ENCODE data around the gene ELP2.

ELP2 gene

DNA sequence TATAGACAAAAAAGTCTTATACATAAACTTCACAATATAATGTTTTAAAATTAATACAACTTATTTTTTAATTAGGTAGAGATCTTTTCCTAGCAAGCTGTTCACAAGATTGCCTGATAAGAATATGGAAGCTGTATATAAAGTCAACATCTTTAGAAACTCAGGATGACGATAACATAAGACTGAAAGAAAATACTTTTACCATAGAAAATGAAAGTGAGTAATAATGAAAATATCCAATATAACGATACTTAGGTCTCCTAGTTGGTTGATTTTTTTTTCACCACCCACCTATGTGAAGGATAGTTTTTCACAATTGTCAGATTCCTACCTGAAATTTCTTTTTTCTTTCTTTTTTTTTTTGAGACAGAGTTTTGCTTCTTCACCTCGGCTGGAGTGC, 13.1 kb downstream of the ELP2 start (continued):
- TF ChIP-seq, protein P1, sequence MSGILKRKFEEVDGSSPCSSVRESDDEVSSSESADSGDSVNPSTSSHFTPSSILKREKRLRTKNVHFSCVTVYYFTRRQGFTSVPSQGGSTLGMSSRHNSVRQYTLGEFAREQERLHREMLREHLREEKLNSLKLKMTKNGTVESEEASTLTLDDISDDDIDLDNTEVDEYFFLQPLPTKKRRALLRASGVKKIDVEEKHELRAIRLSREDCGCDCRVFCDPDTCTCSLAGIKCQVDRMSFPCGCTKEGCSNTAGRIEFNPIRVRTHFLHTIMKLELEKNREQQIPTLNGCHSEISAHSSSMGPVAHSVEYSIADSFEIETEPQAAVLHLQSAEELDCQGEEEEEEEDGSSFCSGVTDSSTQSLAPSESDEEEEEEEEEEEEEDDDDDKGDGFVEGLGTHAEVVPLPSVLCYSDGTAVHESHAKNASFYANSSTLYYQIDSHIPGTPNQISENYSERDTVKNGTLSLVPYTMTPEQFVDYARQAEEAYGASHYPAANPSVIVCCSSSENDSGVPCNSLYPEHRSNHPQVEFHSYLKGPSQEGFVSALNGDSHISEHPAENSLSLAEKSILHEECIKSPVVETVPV (CRISPR knock-in tag; IDR thresholded peaks at IDR 0.05), result no peak
- TF ChIP-seq ZFP3 (CRISPR knock-in tag; IDR thresholded peaks at IDR 0.05) (no peak), SNAI2 (CRISPR knock-in tag; IDR thresholded peaks at IDR 0.05) (no peak)

DNA sequence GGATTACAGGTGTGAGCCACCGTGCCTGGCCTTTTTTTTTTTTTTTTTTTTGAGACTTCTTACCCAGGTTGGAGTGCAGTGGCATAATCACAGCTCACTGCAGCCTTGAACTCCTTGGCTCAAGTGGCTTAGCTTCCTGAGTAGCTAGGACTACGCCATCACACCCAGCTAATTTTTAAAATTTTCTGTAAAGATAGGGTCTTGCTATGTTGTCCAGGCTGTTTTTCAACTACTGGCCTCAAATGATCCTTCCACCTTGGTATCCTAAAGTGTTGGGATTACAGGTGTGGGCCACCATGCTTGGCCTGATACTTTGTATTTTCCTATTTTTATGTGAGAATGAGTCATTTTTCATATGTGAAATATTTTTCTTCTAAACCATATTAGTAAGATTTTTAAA, 13.7 kb downstream of the ELP2 start:
- TF ChIP-seq OSR1 (CRISPR knock-in tag; IDR thresholded peaks at IDR 0.05), result no peak
- TF ChIP-seq, protein P2, sequence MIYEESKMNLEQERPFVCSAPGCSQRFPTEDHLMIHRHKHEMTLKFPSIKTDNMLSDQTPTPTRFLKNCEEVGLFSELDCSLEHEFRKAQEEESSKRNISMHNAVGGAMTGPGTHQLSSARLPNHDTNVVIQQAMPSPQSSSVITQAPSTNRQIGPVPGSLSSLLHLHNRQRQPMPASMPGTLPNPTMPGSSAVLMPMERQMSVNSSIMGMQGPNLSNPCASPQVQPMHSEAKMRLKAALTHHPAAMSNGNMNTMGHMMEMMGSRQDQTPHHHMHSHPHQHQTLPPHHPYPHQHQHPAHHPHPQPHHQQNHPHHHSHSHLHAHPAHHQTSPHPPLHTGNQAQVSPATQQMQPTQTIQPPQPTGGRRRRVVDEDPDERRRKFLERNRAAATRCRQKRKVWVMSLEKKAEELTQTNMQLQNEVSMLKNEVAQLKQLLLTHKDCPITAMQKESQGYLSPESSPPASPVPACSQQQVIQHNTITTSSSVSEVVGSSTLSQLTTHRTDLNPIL (CRISPR knock-in tag; IDR thresholded peaks at IDR 0.05; ENCODE audit: low read depth), result no peak
- no peak for TF ChIP-seq ZFP3 (CRISPR knock-in tag; IDR thresholded peaks at IDR 0.05)
- no peak for TF ChIP-seq TCF4 (CRISPR knock-in tag; IDR thresholded peaks at IDR 0.05; ENCODE audit: borderline replicate concordance)
- no peak for TF ChIP-seq ESRRG (CRISPR knock-in tag; IDR thresholded peaks at IDR 0.05)
- no peak for TF ChIP-seq ZNF565 (CRISPR knock-in tag; conservative IDR thresholded peaks at IDR 0.05; ENCODE audit: low read depth)
- TF ChIP-seq, protein P1 (CRISPR knock-in tag; IDR thresholded peaks at IDR 0.05), result no peak
- TF ChIP-seq ZFP30 (CRISPR knock-in tag; IDR thresholded peaks at IDR 0.05), result no peak
- no peak for TF ChIP-seq ZC3H10 (CRISPR knock-in tag; IDR thresholded peaks at IDR 0.05)
- TF ChIP-seq ARNTL (CRISPR knock-in tag; IDR thresholded peaks at IDR 0.05; ENCODE audit: borderline replicate concordance, low read depth), result no peak
- no peak for TF ChIP-seq CSDC2 (CRISPR knock-in tag; IDR thresholded peaks at IDR 0.05)
- TF ChIP-seq ZNF8 (CRISPR knock-in tag; IDR thresholded peaks at IDR 0.05), result no peak
- no peak for TF ChIP-seq SNAI2 (CRISPR knock-in tag; IDR thresholded peaks at IDR 0.05)
- TF ChIP-seq ZNF70 (CRISPR knock-in tag; IDR thresholded peaks at IDR 0.05), result no peak
- no peak for TF ChIP-seq BACH2 (CRISPR knock-in tag; IDR thresholded peaks at IDR 0.05; ENCODE audit: borderline replicate concordance)
- no peak for ATAC-seq

DNA sequence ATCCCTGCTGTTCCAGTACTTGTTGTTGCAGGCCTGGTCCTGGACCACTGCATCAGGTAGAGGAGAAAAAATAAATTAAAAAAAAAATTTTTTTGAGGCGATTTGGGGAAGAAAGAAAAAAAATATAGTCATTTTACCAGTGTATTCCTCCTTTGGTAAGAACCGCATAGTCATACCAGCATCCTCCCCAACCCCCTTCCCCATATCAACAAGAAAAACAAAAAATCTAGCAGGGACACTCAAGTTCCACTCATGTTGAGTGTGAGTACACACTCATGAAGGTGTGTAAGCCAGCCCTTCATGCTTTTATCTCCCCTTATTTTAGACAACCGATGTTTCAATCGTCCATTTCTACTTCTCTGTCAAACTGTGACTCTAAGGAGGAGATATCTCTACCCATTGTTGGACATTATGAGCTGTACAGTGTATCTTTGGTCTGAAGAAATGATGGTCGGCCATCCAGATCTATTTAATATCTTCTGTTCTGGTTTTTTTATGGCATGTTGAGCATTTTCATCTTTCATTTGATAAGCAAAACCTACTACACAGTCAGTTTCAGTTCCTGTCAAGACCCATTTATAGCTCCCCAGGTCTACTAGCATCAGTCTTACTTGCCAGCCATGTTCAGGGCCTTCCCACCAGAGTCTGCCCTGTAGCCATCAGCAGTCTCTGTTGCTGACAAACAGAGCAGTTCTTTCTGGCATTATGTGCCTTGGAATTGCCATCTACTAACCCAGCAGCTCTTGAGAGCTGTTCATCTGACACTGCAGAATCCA, 20.0 kb downstream of the ELP2 start:
- TF ChIP-seq ZNF8 (CRISPR knock-in tag; IDR thresholded peaks at IDR 0.05), result no peak
- TF ChIP-seq ZC3H10 (CRISPR knock-in tag; IDR thresholded peaks at IDR 0.05), result no peak
- no peak for TF ChIP-seq OSR1 (CRISPR knock-in tag; IDR thresholded peaks at IDR 0.05)
- no peak for TF ChIP-seq ESRRG (CRISPR knock-in tag; IDR thresholded peaks at IDR 0.05)
- no peak for TF ChIP-seq SNAI2 (CRISPR knock-in tag; IDR thresholded peaks at IDR 0.05)
- no peak for TF ChIP-seq ZFP30 (CRISPR knock-in tag; IDR thresholded peaks at IDR 0.05)
- TF ChIP-seq TOX (CRISPR knock-in tag; IDR thresholded peaks at IDR 0.05; ENCODE audit: borderline replicate concordance), result no peak
- no peak for ATAC-seq

DNA sequence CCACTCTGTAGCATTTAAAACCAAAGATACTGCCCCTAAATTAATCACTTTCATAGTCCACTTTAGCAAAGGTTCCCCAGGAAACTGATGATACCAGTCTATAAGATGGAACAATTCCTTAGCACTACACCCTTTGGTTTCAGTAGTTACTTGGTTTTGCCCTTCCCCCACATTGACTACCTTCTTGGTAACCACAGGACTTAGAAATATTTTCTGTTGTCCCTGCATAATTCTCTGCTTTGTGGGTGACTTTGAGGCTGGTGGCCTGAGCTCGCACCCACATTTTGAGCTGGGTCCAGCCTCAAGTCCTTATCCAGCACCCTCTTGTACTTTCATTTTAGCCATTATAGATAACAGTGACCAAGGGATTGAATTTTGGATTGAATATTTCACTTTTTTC, 23.1 kb downstream of the ELP2 start:
- TF ChIP-seq RARB (CRISPR knock-in tag; IDR thresholded peaks at IDR 0.05) (no peak), TCF4 (CRISPR knock-in tag; IDR thresholded peaks at IDR 0.05; ENCODE audit: borderline replicate concordance) (no peak), ESRRG (CRISPR knock-in tag; IDR thresholded peaks at IDR 0.05) (no peak), TOX (CRISPR knock-in tag; IDR thresholded peaks at IDR 0.05; ENCODE audit: borderline replicate concordance) (no peak), ISL1 (CRISPR knock-in tag; IDR thresholded peaks at IDR 0.05) (no peak), PPARA (CRISPR knock-in tag; IDR thresholded peaks at IDR 0.05; ENCODE audit: borderline replicate concordance) (no peak), SNAI2 (CRISPR knock-in tag; IDR thresholded peaks at IDR 0.05) (no peak), GLIS3 (CRISPR knock-in tag; IDR thresholded peaks at IDR 0.05) (no peak)
- TF ChIP-seq, protein P3, sequence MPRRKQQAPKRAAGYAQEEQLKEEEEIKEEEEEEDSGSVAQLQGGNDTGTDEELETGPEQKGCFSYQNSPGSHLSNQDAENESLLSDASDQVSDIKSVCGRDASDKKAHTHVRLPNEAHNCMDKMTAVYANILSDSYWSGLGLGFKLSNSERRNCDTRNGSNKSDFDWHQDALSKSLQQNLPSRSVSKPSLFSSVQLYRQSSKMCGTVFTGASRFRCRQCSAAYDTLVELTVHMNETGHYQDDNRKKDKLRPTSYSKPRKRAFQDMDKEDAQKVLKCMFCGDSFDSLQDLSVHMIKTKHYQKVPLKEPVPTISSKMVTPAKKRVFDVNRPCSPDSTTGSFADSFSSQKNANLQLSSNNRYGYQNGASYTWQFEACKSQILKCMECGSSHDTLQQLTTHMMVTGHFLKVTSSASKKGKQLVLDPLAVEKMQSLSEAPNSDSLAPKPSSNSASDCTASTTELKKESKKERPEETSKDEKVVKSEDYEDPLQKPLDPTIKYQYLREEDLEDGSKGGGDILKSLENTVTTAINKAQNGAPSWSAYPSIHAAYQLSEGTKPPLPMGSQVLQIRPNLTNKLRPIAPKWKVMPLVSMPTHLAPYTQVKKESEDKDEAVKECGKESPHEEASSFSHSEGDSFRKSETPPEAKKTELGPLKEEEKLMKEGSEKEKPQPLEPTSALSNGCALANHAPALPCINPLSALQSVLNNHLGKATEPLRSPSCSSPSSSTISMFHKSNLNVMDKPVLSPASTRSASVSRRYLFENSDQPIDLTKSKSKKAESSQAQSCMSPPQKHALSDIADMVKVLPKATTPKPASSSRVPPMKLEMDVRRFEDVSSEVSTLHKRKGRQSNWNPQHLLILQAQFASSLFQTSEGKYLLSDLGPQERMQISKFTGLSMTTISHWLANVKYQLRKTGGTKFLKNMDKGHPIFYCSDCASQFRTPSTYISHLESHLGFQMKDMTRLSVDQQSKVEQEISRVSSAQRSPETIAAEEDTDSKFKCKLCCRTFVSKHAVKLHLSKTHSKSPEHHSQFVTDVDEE (CRISPR knock-in tag; IDR thresholded peaks at IDR 0.05), result no peak
- TF ChIP-seq, protein P2 (CRISPR knock-in tag; IDR thresholded peaks at IDR 0.05; ENCODE audit: low read depth), result no peak
- TF ChIP-seq, protein P4, sequence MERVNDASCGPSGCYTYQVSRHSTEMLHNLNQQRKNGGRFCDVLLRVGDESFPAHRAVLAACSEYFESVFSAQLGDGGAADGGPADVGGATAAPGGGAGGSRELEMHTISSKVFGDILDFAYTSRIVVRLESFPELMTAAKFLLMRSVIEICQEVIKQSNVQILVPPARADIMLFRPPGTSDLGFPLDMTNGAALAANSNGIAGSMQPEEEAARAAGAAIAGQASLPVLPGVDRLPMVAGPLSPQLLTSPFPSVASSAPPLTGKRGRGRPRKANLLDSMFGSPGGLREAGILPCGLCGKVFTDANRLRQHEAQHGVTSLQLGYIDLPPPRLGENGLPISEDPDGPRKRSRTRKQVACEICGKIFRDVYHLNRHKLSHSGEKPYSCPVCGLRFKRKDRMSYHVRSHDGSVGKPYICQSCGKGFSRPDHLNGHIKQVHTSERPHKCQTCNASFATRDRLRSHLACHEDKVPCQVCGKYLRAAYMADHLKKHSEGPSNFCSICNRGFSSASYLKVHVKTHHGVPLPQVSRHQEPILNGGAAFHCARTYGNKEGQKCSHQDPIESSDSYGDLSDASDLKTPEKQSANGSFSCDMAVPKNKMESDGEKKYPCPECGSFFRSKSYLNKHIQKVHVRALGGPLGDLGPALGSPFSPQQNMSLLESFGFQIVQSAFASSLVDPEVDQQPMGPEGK (CRISPR knock-in tag; IDR thresholded peaks at IDR 0.05; ENCODE audit: borderline replicate concordance), result no peak
- ATAC-seq, result no peak
